ENCODE measurements around the gene TBC1D22A. TPM values are rescaled to one million over a fixed set of nuclear protein-coding genes. Genes with fewer than 3 reads are reported as not detected.
A peak's percentile ranks its signal among the peaks of the same experiment; 100 is the strongest.
"Not testable (repeated sequence)": the region's sequence is repeated elsewhere in the genome, so short reads cannot be mapped to it uniquely, and the experiment has no call there.

TBC1D22A gene, protein sequence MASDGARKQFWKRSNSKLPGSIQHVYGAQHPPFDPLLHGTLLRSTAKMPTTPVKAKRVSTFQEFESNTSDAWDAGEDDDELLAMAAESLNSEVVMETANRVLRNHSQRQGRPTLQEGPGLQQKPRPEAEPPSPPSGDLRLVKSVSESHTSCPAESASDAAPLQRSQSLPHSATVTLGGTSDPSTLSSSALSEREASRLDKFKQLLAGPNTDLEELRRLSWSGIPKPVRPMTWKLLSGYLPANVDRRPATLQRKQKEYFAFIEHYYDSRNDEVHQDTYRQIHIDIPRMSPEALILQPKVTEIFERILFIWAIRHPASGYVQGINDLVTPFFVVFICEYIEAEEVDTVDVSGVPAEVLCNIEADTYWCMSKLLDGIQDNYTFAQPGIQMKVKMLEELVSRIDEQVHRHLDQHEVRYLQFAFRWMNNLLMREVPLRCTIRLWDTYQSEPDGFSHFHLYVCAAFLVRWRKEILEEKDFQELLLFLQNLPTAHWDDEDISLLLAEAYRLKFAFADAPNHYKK
- 10 to 100 TPM; 15.8 to 17.4 TPM for total RNA-seq
- long read RNA-seq, transcript TBC1D22A-201 (13 exons, 3,787 nt) = major isoform, 25 of 33 reads
- long read RNA-seq, partial matches to known transcripts = 1 of 33 reads
- long read RNA-seq, other reads (novel, unspliced or antisense) = 7 of 33 reads

DNA sequence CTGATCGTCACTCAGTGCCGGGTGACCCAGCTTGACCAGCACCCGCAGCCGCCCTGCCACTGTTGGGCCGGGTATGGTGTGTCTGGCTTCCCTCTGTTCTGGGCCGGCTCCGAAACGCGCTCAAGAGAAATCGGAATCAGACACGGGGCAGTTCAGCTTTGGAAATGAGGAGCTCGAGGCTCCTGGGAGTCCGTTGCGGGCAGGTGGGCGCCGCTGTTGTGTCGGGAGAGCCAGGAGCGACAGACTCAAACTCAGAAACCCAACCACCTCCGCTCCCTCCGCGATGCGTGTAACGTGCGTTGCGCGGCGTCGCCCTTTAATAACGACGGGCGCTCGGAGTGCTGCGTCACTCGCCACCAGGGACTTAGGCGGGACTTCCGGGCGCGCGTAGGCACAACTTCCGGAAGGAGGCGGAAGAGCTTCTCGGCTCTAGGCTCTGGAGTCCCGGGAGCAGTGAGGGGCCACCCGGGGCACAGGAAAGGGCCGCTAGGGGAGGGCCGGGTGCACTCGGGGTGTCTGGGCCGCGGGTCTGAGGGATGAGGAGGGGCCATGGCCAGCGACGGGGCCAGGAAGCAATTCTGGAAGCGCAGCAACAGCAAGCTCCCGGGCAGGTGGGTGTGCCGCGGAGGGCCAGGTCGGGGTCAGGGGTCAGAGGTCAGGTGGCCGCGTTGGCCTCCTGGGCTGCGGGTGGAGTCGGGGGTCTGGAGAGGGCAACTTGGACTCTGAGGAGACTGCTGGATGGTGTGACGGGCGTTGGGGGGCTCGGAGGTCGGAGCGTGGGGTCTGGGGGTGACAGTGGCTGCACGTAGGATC is at the start of gene TBC1D22A:
TBC1D22A (plus strand) TSS at position 413 of the 813 bp plus-strand sequence; CDS start at position 550, 137 bp downstream.
- intact Hi-C loops (cut with DNase I) = no loop called here
- DNase-seq = peak; percentile 96
- peak; percentile 96 to 98 for ATAC-seq

DNA sequence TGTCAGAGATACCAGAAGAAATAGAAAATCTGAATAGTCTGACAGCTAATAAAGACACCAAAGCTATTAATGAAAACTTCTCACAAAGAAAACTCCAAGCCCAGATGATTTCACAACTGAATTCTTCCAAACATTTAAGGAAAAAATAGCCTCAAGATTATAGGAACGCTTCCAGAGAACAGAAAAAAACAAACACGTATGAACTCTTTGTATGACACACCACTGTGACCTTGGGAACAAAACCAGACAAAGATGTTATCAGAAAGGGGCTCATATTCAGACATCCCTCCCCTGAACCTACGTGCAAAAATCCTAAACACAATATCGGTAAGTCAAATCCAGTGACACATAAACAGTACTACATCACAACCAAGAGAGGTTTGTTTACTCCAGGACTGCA is 47.9 kb upstream of the TBC1D22A start:
- intact Hi-C loops (cut with DNase I) = no loop called here
- ATAC-seq (peak in 1 of 2 donors; percentile 29), DNase-seq (no peak)

DNA sequence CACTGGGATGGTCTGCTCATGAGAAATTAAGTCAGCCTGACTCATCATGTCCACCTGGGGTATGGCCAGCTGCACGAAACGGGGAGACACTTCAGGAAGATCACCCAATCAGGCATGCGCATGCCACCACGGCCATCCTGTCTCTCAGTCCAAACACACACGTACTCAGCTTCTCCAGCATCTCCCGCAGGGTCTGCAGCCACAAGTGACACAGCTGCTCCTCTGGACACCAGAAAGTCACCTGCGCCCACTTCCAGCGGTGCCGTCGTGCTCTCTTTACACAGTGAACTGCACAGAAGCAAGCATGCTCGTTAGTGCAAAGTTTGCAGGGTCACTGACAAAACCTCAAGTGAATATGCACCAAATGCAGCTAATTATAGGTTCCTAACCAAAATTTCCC is 42.5 kb upstream of the TBC1D22A start:
- ATAC-seq (no peak), DNase-seq (no peak)
- intact Hi-C loops (cut with DNase I) = no loop called here

DNA sequence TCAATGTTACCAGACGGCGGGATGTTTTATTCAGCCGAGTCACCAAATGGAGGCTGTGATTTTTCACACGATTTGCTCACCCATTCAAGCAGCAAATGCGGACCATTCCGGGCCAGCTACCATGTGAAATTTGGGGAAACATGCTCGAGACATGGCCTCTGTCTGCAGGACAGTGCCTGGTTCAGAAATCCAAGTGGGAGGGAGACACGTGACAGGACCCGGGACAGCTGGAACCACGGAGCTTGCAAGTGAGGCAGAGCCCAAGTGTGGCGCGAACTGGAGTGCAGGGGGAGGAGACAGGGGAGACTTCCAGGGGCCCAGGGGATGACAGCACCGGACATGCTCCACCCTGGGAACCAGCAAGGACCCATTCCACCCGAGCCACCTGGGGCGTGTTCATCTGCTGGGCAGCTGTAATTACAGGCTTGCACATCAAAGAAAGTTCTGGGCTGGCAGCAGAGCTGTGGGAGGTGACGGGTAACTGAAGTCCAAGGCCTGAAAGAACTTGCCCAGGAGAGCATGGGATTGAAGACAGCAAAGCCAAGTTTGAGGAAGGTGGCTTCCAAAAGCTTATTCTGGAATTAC is 40.9 kb upstream of the TBC1D22A start:
- peak in 1 of 2 donors; percentile 8 for ATAC-seq
- intact Hi-C loops (cut with DNase I) = no loop called here
- no peak for DNase-seq

DNA sequence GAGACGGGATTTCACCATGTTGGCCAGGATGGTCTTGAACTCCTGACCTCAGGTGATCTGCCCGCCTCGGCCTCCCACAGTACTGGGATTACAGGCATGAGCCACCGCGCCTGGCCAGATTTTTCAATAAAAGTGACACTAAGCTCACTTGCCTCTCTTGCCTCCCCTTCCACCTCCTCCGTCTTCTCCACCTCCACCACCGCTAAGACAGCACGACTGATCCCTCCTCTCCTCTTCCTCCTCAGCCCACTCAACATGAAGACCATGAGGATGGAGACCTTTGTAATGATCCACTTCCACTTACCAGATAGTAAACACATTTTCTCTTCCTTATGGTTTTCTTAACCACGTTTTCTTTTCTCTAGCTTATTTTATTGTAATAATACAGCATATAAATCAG is 38.6 kb upstream of the TBC1D22A start:
- no peak for ATAC-seq
- intact Hi-C loops (cut with DNase I) = no loop called here
- DNase-seq = no peak

DNA sequence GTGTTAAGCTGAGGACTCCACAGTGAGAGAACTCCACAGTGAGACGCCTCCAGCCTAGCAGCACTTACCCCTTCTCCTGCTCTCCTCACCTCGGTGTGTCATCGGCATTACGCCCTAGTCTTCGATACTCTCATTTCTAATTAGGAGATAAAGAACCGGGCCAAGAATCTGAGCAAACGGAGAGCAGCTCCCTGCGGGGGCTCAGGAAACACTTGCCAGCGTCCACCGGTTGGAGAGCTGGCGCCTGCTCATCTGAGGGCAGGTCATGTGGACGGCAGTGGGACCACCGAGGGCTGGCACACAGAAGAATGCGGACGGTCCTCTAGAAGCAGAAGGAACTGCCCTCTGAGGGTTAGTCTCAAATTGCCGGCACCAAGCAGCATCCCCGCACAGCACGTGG is 37.4 kb upstream of the TBC1D22A start:
- DNase-seq (no peak), ATAC-seq (no peak)
- intact Hi-C loops (cut with DNase I) = loop anchor here in 1 of 2 donors (5.0 kb wide), 2 partner anchors 33 to 148 kb away; no protein-coding TSS in a partner anchor

DNA sequence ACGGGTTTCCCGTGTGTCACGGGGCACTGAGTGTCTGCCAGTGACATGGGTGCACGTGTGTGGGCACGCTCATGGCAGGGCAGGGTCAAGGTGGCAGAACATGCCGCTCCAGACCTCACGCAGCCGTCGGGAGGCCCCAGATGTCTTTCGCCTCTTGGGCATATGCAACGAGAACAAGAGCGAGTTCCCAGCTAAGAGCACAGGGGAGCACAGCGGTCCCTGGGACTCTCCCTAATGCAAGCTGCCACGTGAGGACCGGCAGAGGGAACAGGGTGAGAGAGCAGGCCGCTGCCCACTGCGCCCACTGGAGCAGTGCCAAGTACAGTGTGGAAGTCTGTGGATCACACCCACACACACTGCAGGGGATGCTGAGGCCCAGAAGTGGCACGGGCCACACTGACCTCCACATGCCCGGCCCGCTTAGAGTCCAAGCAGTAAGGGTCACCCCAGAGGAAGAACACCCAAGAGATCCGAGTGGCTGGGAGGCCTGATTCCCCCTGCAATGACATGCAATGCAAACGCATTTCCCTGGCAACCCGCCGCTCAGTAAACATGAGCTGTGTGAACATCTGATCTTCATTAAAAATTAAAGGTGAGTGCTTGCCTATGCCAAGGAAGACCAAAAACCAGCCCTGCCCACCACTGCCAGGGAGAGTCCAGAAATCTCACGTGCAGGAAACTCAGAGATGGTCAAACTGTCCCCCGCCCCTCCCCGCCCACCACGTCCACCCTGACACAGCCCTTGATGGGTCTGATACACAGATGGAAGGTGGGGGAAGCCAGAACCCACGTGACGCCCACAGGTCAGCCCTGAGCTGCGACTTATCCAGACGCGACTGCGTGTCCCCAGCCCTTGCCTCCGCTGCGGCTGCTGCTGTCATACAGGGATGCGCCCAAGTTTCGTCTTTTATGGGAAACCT is 36.1 kb upstream of the TBC1D22A start:
- DNase-seq (no peak), ATAC-seq (peak; percentile 33 to 48)
- intact Hi-C loops (cut with DNase I) = loop anchor here in 1 of 2 donors (5.0 kb wide), 2 partner anchors 34 to 149 kb away; no protein-coding TSS in a partner anchor

DNA sequence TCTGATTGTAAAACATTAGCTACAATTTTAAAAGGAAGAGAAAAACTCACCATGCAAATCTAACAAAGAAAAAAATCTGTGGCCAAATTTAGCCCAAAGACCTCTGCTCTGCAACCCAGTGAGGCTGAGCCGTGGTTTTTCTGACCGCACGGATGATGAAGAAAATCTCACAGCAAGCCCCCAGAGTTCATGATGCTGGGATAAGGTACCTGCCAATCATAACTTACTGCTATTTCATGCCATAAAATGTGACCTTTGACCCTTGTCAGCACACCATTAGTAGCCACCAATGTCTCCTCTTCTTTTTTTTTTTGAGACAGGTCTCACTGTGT is 35.5 kb upstream of the TBC1D22A start:
- ATAC-seq (no peak), DNase-seq (no peak)
- intact Hi-C loops (cut with DNase I) = loop anchor here in 1 of 2 donors (5.0 kb wide), 2 partner anchors 35 to 150 kb away; no protein-coding TSS in a partner anchor

DNA sequence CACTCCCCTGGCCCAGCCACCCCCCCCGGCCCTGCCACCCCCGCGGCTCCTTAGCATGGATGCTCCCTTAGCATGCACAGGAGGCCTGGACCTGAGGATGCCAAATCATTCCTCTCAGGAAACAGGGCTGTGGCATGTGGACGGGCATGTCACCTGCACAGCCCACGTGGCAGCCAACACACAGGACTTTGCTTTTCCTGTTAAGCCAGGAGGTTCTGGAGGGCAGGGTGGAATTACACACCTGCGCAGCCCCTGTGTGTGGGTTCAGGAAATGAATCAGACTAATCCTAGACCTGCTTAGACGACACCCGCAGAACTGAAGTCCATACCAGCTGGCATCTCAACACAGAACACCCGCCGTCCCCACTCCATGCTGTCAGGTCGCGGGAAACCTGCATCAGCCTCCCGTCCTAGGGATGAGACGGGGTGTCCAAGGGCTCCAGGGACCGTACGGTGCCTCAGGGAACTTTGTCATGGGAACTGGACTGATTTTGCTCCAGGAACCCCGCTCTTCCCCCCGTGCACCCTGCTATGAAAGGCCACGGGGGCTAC is 34.6 kb upstream of the TBC1D22A start:
- no peak for ATAC-seq
- no peak for DNase-seq
- intact Hi-C loops (cut with DNase I) = loop anchor here in 1 of 2 donors (5.0 kb wide), 2 partner anchors 36 to 151 kb away; no protein-coding TSS in a partner anchor

DNA sequence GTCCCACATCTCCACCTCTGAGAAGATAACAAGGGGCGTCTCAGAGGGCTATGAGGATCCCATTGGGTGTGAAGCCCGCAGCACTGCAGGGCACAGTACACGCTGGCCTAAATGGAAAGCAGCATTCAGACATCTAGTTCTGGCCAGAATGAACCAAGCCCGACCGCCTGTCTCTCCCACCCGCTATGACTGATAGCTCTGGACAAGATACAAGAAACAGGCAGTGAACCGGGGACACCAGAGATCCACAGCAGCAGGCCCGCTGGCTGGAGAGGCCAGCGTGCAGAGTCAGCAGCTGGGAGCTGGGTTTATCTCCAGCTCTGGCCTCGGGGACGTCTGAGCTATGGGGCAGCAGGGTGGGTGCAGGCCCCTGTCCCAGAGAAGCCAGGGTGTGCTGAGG is 34.0 kb upstream of the TBC1D22A start:
- intact Hi-C loops (cut with DNase I) = loop anchor here in 1 of 2 donors (5.0 kb wide), 2 partner anchors 36 to 151 kb away; no protein-coding TSS in a partner anchor
- ATAC-seq (peak; percentile 58), DNase-seq (no peak)

DNA sequence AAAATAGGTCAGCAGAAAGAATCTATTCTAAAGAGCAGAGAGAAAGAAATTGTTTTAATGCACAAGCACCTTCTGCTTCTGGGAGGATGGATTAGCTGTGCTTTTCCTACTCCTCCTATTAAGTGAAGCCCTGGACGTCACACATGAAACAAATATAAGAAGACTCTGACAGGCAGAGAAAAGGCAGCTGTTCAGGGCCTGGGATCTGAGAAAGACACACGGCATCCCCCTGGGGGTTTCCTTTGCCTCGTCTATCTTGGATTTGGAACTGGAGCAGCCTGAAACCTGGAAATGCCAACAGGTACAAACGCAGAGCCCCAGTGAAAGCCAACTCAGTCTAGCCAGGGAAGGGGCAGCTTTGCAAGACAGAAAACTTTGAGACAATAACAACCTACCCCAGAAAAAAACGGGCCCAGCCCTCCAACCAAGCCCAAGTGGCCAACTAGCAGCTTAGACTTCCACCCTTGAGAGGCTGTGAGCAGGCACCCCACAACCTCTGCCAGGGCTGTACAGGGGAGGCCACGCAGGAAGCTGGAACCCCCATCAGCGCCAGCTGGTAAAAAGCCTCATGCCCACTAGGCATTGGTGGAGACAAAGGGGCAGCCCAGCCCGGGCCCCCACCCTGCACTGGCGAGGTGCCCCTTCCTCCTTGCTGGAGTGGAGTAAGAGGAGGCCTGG is 31.7 kb upstream of the TBC1D22A start:
- ATAC-seq (no peak), DNase-seq (no peak)
- intact Hi-C loops (cut with DNase I) = no loop called here

DNA sequence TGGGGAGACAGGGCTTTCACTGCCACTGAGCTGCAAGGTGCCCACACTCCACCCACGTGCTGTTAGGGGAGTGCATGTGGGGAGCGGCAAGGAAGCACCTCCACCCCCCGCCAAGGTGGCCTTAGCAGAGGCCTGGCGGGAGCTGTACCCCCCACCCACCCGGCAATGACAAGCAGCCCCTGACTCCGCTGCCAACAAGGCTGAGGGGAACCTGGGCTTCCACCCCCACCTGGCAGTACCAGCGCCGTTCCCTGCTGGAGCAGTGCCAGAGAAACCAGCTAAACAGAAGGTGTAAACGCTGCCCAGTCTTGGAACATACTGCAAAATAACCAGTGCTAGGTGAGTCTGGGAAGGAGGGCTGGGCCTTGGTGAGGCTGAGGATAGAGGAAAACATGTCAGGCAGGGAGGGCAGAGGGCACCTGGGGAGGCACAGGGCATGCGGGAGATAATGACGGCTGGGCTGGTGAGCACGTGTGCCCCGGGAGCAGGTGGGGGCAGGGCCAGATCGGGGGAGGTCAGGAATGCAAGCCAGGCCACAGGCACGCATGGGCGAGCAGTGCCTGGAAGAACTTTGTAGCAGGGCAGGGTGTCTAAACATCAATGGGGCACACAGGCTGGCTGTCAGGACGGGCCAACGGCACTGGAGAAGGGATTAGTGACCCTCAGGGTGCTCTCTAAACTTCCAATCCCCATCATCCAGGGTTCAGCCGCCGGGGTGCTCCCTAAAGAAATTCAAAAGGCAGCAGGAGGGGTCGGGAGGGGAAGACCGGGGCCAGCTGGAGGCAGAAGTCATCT is 31.0 kb upstream of the TBC1D22A start:
- no peak for DNase-seq
- peak; percentile 29 to 57 for ATAC-seq
- intact Hi-C loops (cut with DNase I) = no loop called here

DNA sequence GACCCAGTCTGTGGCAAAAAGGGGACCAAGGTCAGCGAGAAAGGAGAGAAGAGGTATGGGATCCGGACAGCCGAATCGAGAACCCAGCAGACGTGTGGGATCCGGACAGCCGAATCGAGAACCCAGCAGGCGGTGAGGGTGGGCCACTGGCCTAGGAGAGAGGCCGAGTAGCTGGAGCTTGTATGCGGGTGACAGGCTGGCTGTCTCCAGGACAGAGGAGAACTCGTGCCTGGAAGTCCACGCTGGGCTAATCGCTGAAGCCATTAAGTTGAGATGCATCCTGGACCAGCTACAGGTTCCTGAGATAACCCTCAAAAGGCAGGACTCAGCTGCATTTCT is 30.4 kb upstream of the TBC1D22A start:
- DNase-seq (no peak), ATAC-seq (no peak)
- intact Hi-C loops (cut with DNase I) = no loop called here

DNA sequence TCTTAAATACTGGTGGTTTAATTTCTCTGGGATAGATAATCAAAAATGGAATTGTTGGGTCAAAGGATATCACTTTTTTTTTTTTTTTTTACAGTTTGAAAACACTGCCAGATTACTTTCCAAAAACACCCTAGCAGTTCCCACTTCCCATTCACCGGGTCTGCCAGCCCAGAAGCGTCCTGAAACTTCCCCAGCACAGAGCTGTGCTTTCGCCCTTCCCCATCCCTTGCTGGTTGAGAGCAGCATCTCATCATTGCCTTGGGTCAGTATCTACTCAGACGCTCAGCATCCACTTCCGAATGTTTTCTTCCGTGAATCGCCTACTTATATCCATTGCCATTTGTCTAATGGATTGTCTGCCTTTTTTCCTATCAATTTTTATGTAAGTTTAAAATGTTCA is 29.9 kb upstream of the TBC1D22A start:
- DNase-seq (no peak), ATAC-seq (no peak)
- intact Hi-C loops (cut with DNase I) = no loop called here

DNA sequence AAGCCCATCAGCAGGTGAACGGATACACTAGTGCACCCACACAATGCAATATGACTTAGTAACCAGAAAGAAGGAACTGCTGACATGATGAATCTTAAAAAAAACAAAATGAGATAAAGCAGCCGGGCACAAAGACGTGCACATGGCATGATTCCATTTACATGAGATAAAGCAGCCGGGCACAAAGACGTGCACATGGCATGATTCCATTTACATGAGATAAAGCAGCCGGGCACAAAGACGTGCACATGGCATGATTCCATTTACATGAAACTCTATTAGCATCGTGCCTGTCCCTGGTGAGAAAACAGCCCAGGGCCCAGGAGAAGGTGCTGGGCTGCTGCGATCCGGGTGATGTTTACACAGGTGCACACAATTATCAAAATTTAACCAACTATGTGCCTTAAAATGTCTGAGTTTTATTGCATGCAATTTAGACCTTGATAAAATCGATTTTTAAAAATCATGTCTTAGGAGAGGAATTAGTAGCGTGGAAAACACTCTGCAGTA is 28.2 kb upstream of the TBC1D22A start:
- intact Hi-C loops (cut with DNase I); DNase-seq: not testable (repeated sequence)
- peak in 1 of 2 donors; percentile 4 for ATAC-seq

DNA sequence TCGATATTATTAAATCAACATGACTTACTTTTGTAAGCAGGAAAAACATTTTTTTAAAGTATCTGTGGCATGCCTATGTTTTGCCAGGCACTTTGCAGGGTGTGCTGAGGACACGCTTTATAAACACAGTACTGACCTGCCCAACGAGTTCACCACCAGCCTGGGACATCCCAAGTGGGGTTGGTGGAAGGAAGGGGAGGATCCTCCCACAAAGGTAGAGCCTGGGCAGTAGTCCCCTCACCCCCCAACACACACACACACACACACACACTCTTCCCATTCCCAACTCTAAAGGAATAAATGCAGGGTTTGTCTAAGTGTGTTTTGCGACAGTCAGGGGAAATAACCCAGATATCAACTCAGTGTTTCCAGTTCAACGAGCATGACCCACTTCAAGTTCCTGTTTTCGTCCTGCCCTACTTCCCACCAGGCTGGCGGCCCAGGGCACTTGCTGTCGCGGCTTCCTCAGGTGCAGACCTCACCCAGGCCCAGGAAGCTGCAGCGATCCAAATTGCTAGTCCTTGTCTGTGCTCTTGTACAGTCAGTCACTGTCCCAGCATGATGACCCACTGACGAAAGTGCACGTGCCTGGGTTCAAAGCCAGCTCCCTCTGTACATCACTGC is 27.5 kb upstream of the TBC1D22A start:
- ATAC-seq (no peak), DNase-seq (no peak)
- intact Hi-C loops (cut with DNase I) = no loop called here

Measured in left cardiac atrium (tissue), 4 donors.